WERI-Rb-1 (cell line): Measurements from ENCODE around the gene TMX4.
"Not testable (repeated sequence)": the region's sequence is repeated elsewhere in the genome, so short reads cannot be mapped to it uniquely, and the experiment has no call there.

Experiments
- DNase-seq: peaks from one replicate; pipeline ENCODE4 v3.0.0-alpha.2; 2020
- H3K27ac ChIP-seq: fragments of 250-450 bp; sonication (Bioruptor Pico); 2 replicates; pipeline ENCODE4 v1.5.1; 2020; ENCODE audit warnings: mild to moderate bottlenecking, moderate library complexity
- H3K27me3 ChIP-seq: fragments of 250-450 bp; sonication (Bioruptor Pico); 2 replicates; pipeline ENCODE4 v1.5.1; 2021; ENCODE audit warnings: mild to moderate bottlenecking, low read depth, moderate library complexity; ENCODE audit not compliant: insufficient read depth, severe bottlenecking
- H3K36me3 ChIP-seq: fragments of 250-450 bp; sonication (Bioruptor Pico); 2 replicates; pipeline ENCODE4 v1.5.1; 2020; ENCODE audit warnings: mild to moderate bottlenecking, moderate library complexity
- H3K4me3 ChIP-seq: 2 replicates; pipeline ENCODE4 v1.5.1; 2011; ENCODE audit warnings: low read depth, mild to moderate bottlenecking, control low read depth, low read length
- H3K9me3 ChIP-seq: fragments of 250-450 bp; sonication (Bioruptor Pico); 2 replicates; pipeline ENCODE4 v1.5.1; 2021; ENCODE audit warnings: mild to moderate bottlenecking, moderate library complexity; ENCODE audit not compliant: severe bottlenecking
- TF ChIP-seq, protein P1 (sequence below): IDR thresholded peaks from 2 replicates; pipeline ENCODE4 v1.5.1; 2011; ENCODE audit warnings: low read depth, mild to moderate bottlenecking, control low read depth, inconsistent platforms, low read length

TMX4 gene

DNA sequence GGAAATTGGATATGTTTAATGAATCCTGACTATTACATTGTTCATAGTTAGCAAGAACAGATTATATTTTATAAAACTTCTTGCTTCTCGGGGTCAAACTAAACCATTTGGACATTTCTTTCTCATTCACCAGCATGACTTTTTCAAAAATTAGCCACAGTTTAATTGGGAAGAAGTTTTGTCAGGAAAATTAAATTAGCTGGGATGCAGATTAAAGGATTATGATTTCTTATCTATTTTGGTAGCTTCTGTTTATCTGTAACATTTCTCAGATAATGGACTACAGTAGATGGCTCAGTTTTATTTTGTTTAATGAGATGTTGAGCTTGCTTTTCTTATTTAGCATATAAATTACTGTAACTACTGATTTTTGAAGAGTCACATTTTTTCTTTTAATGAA, 26.4 kb upstream of the TMX4 start:
- no peaks in the 10 kb centered on the region for H3K9me3 ChIP-seq
- no peak overlapping the region for H3K27ac ChIP-seq
- TF ChIP-seq, protein P1, sequence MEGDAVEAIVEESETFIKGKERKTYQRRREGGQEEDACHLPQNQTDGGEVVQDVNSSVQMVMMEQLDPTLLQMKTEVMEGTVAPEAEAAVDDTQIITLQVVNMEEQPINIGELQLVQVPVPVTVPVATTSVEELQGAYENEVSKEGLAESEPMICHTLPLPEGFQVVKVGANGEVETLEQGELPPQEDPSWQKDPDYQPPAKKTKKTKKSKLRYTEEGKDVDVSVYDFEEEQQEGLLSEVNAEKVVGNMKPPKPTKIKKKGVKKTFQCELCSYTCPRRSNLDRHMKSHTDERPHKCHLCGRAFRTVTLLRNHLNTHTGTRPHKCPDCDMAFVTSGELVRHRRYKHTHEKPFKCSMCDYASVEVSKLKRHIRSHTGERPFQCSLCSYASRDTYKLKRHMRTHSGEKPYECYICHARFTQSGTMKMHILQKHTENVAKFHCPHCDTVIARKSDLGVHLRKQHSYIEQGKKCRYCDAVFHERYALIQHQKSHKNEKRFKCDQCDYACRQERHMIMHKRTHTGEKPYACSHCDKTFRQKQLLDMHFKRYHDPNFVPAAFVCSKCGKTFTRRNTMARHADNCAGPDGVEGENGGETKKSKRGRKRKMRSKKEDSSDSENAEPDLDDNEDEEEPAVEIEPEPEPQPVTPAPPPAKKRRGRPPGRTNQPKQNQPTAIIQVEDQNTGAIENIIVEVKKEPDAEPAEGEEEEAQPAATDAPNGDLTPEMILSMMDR: no peak
- no peaks in the 10 kb centered on the region for H3K36me3 ChIP-seq
- H3K4me3 ChIP-seq: no peak overlapping the region
- no peak for DNase-seq
- H3K27me3 ChIP-seq: no peaks in the 10 kb centered on the region

DNA sequence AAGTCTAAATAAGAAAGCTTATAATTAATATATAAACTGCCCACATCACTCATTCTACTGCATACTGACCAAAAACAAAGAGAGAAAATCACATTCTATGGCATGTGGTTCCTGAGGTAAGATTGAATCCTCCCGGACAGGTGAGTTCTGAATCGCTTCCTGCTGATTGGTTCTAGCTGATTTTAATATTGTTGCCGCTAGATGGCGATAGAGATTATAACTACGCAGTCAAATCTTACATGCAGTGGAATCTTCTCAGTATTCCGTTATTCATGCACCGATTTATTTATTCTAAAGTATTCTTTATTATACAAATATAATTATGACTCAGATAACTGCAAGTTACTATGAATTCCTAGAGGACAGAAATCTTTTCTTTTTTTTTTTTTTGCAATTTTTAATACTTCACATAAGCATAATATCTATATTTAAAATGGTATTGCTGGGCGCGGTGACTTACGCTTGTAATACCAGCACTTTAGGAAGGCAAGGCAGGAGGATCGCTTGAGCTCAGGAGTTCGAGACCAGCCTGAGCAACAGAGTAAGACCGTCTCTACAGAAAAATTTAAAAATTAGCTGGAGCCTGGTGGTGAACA, 24.2 kb upstream of the TMX4 start:
- no peaks in the 10 kb centered on the region for H3K9me3 ChIP-seq
- no peak overlapping the region for H3K27ac ChIP-seq
- TF ChIP-seq, protein P1: peak; percentile 45
- DNase-seq: peak; percentile 19
- H3K36me3 ChIP-seq: no peaks in the 10 kb centered on the region
- H3K27me3 ChIP-seq: no peaks in the 10 kb centered on the region
- H3K4me3 ChIP-seq: no peak overlapping the region

DNA sequence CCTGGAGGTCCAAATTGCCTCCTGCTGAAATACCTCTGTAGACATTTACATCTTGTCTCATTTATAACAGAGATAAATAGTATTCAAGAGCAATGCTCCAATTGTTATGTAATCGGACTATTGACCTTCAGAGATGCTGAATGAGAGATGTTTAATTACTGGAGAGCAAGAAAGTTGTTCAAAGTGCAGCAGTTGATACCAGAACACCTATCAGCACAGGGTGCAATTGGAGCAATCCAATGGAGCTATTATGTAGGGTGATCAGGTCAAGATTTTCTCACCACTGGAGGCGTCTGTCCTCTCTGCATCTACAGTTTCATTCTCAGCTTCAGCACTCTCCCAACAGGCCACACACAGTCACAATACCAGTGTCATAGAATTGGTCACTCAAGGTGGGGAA, 19.5 kb upstream of the TMX4 start:
- no peak for DNase-seq
- Histone ChIP-seq H3K4me3 (no peak overlapping the region), H3K27me3 (no peaks in the 10 kb centered on the region), H3K36me3 (no peaks in the 10 kb centered on the region), H3K27ac (no peak overlapping the region), H3K9me3 (no peaks in the 10 kb centered on the region)
- TF ChIP-seq, protein P1: peak; percentile 22; the same call in 1 of the 2 replicates

DNA sequence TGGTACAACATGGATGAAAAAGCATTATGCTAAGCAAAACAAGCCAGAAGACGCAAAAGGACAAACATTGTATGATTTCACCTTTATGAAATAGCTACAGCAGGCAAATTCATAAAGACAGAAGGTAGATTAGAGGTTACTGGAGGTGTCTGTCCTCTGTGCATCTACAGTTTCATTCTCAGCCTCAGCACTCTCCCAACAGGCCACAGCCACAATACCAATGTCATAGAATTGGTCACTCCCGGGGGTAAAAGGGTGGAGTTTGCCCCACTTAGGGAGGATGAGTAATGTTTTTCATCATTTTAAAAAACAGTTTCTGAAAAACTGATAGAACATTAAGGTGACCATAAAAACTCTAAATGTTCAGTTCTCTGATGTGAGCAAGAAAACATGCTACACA, 17.2 kb upstream of the TMX4 start:
- H3K9me3 ChIP-seq: no peaks in the 10 kb centered on the region
- TF ChIP-seq, protein P1: no peak
- H3K27me3 ChIP-seq: no peaks in the 10 kb centered on the region
- H3K4me3 ChIP-seq: no peak overlapping the region
- H3K27ac ChIP-seq: no peak overlapping the region
- no peak for DNase-seq
- no peaks in the 10 kb centered on the region for H3K36me3 ChIP-seq

DNA sequence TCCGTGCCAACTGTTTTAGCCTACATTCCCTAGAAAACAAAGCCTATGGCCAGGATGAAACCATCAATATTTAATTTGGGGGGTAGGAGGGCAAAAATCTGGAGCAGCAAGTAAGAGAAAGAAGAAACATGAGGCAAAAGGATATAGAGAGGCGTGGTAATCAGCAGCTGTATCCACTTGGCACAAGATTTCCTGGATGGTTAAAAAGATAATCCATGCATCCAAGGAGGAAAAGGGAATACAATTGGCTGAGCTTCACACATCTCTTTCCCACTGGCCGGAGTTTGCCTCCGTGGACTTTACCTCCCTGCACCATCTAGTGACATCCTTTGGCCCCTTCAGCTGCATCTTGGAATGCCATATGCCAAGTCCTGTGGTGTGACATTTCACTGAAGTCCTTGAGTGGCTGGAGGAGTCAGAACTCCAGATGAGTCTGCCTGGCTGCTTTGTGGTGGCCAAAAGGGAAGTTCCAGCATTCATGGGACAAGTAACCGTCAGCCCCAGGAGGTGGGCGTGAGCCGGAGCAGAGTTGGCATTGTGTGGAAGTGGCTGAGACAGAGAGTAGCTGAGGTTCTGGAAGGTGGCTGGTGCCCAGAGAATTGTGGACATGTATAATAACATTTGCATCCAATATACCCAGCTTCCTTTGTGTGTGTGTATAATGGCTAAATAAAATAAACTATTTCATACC, 13.7 kb upstream of the TMX4 start:
- TF ChIP-seq, protein P1: no peak
- Histone ChIP-seq H3K27ac (no peak overlapping the region), H3K36me3 (no peaks in the 10 kb centered on the region), H3K9me3 (no peaks in the 10 kb centered on the region), H3K27me3 (no peaks in the 10 kb centered on the region), H3K4me3 (no peak overlapping the region)
- DNase-seq: no peak

DNA sequence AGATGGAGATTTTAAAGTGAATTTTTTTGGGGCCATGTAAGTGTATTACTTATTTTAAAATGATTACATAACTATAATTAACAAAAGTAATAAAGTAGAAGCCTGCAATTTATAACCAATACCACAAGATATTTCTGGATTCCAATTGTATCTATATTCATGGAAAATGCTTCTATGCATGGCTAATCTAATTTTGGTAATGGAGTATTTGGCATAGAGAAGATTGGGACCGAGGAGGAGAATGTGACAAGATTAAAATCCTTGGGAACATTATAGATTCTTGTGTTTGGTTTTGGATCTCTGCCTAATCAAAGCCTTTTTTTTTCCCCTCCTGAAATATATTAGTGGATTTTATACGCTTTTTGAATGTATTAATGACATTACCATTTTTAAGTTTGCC, 12.9 kb upstream of the TMX4 start:
- no peaks in the 10 kb centered on the region for H3K27me3 ChIP-seq
- no peak overlapping the region for H3K27ac ChIP-seq
- TF ChIP-seq, protein P1: no peak
- peaks cover 5% of the 10 kb centered on the region for H3K9me3 ChIP-seq
- H3K36me3 ChIP-seq: no peaks in the 10 kb centered on the region
- no peak overlapping the region for H3K4me3 ChIP-seq
- no peak for DNase-seq

DNA sequence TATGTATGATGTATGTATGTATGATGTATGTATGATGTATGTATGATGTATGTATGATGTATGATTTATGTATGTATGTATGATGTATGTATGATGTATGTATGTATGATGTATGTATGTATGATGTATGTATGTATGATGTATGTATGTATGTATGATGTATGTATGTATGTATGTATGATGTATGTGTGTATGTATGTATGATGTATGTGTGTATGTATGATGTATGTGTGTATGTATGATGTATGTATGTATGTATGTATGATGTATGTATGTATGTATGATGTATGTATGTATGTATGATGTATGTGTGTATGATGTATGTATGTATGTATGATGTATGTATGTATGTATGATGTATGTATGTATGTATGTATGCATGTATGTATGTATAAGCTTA, 12.0 kb upstream of the TMX4 start:
- H3K4me3 ChIP-seq, DNase-seq, H3K36me3 ChIP-seq, H3K9me3 ChIP-seq, H3K27ac ChIP-seq, H3K27me3 ChIP-seq: not testable (repeated sequence)
